ENCODE measurements around the gene PRDM11. TPM values are rescaled to one million over a fixed set of nuclear protein-coding genes. Genes with fewer than 3 reads are reported as not detected.
A peak's percentile ranks its signal among the peaks of the same experiment; 100 is the strongest.

The PRDM11 gene
- total RNA-seq, 1 donor from 2014 or later = 24.0 TPM

- no peak for DNase-seq (ENCODE audit: extremely low spot score, unreplicated experiment)
- no peaks in the 10 kb centered on the region for H3K36me3 Mint-ChIP-seq
- no peak overlapping the region for H3K27ac Mint-ChIP-seq
- no peaks in the 10 kb centered on the region for H3K9me3 Mint-ChIP-seq
- H3K4me1 Mint-ChIP-seq (ENCODE audit: unreplicated experiment) = peaks cover 17% of the 10 kb centered on the region
- H3K4me3 Mint-ChIP-seq = peak overlapping the region; percentile 26
- H3K27me3 Mint-ChIP-seq = peaks cover 62% of the 10 kb centered on the region
- TF ChIP-seq CTCF (conservative IDR thresholded peaks at IDR 0.05) = no peak
Observed at GRCh38 chr11:45143494-45143893, 2.9 kb upstream of the PRDM11 start.

- Mint-ChIP-seq H3K27ac (peak overlapping the region; percentile 95), H3K4me3 (peak overlapping the region; percentile 97), H3K36me3 (peaks cover 4% of the 10 kb centered on the region), H3K27me3 (peaks cover 60% of the 10 kb centered on the region), H3K9me3 (peaks cover 6% of the 10 kb centered on the region), H3K4me1 (ENCODE audit: unreplicated experiment) (peaks cover 24% of the 10 kb centered on the region)
- TF ChIP-seq CTCF (conservative IDR thresholded peaks at IDR 0.05) = no peak
- peak; percentile 53 for DNase-seq (ENCODE audit: extremely low spot score, unreplicated experiment)
Observed at GRCh38 chr11:45144126-45145082, 2.0 kb upstream of the PRDM11 start.

GRCh38 chr11:45145083-45145378 is 1.4 kb upstream of the PRDM11 start:
- H3K36me3 Mint-ChIP-seq = peaks cover 6% of the 10 kb centered on the region
- peak overlapping the region; percentile 97 for H3K4me3 Mint-ChIP-seq
- DNase-seq (ENCODE audit: extremely low spot score, unreplicated experiment) = no peak
- H3K9me3 Mint-ChIP-seq = peaks cover 8% of the 10 kb centered on the region
- H3K27ac Mint-ChIP-seq = peak overlapping the region; percentile 95
- peaks cover 26% of the 10 kb centered on the region for H3K4me1 Mint-ChIP-seq (ENCODE audit: unreplicated experiment)
- peaks cover 55% of the 10 kb centered on the region for H3K27me3 Mint-ChIP-seq
- no peak for TF ChIP-seq CTCF (conservative IDR thresholded peaks at IDR 0.05)

- H3K27ac Mint-ChIP-seq = peak overlapping the region; percentile 95
- peak; percentile 66 for DNase-seq (ENCODE audit: extremely low spot score, unreplicated experiment)
- H3K4me1 Mint-ChIP-seq (ENCODE audit: unreplicated experiment) = peaks cover 31% of the 10 kb centered on the region
- peaks cover 10% of the 10 kb centered on the region for H3K36me3 Mint-ChIP-seq
- peaks cover 11% of the 10 kb centered on the region for H3K9me3 Mint-ChIP-seq
- H3K27me3 Mint-ChIP-seq = peaks cover 50% of the 10 kb centered on the region
- peak overlapping the region; percentile 97 for H3K4me3 Mint-ChIP-seq
- TF ChIP-seq CTCF (conservative IDR thresholded peaks at IDR 0.05) = no peak
Observed at GRCh38 chr11:45145379-45146071, 914 bp upstream of the PRDM11 start.

GRCh38 chr11:45147017-45147728 is 734 bp downstream of the PRDM11 start:
- peak overlapping the region; percentile 97 for H3K4me3 Mint-ChIP-seq
- H3K27ac Mint-ChIP-seq = peak overlapping the region; percentile 95
- no peak for TF ChIP-seq CTCF (conservative IDR thresholded peaks at IDR 0.05)
- DNase-seq (ENCODE audit: extremely low spot score, unreplicated experiment) = peak; percentile 98
- H3K4me1 Mint-ChIP-seq (ENCODE audit: unreplicated experiment) = peaks cover 35% of the 10 kb centered on the region
- H3K9me3 Mint-ChIP-seq = peaks cover 11% of the 10 kb centered on the region
- peaks cover 10% of the 10 kb centered on the region for H3K36me3 Mint-ChIP-seq
- H3K27me3 Mint-ChIP-seq = peaks cover 34% of the 10 kb centered on the region

Data from type B pancreatic cell (in vitro differentiated cells).